ENCODE measurements around the gene CSRNP3. TPM values are rescaled to one million over a fixed set of nuclear protein-coding genes. Genes with fewer than 3 reads are reported as not detected.

The CSRNP3 gene
- total and polyA plus RNA-seq, 2 donors (not counting 3 experiments of a cell fraction or from before 2014, with no cell fraction given), result not detected

GRCh38 chr2:165627470-165627869, 158.0 kb downstream of the CSRNP3 start:
- Histone ChIP-seq H3K4me2 (ENCODE audit: insufficient read depth, low read length) (no peak overlapping the region), H3K4me1 (ENCODE audit: control insufficient read depth, extremely low read depth, insufficient read depth, low read length) (peaks cover 3% of the 10 kb centered on the region), H3K27ac (ENCODE audit: insufficient read depth, low read depth, low read length) (no peak overlapping the region), H2AFZ (ENCODE audit: low read depth, low read length) (no peak overlapping the region), H4K20me1 (replicated peaks; ENCODE audit: control insufficient read depth, extremely low read depth, insufficient read depth, low read length) (no peaks in the 10 kb centered on the region), H3K36me3 (ENCODE audit: control insufficient read depth in 2 of 2, extremely low read depth in 1 of 2, insufficient read depth in 2 of 2, low read length in 2 of 2) (no peaks in the 10 kb centered on the region), H3K27me3 (ENCODE audit: control insufficient read depth in 2 of 2, insufficient read depth in 2 of 2, low read length in 2 of 2) (peaks cover 4% of the 10 kb centered on the region in 2 experiments), H3K79me2 (ENCODE audit: control insufficient read depth, insufficient read depth, low read length) (no peaks in the 10 kb centered on the region), H3K9me1 (replicated peaks; ENCODE audit: control insufficient read depth, extremely low read depth, insufficient read depth, low read length) (no peaks in the 10 kb centered on the region), H3K4me3 (replicated peaks in 1 of 3; ENCODE audit: insufficient read depth in 1 of 3, low read depth in 1 of 3, low read length in 3 of 3) (no peak overlapping the region), H3K9ac (replicated peaks; ENCODE audit: extremely low read depth, insufficient read depth, low read length) (no peak overlapping the region), H3K9me3 (replicated peaks; ENCODE audit: control insufficient read depth, insufficient read depth, low read length) (no peaks in the 10 kb centered on the region)
- FAIRE-seq, result no peak
- dilution Hi-C loops (cut with MboI; ENCODE audit: extremely low pct_ligation_motif_present, low sequenced_read_pairs), result no loop called here
- ChIA-PET POLR2A (no interaction called here), CTCF (interaction anchor here (1.0 to 1.3 kb wide), 2 partner anchors 8 to 13 kb away, joined by 3 read pairs; no protein-coding TSS in a partner anchor)
- BruUV-seq (replicated peaks), result no TSS peak
- intact Hi-C loops (cut with micrococcal nuclease), result loop anchor here (10.0 kb wide), 1 partner anchor 237 kb away; no protein-coding TSS in a partner anchor
- TF ChIP-seq MYC (IDR thresholded peaks at IDR 0.05; ENCODE audit: low read depth, low read length) (no peak), JUN (IDR thresholded peaks at IDR 0.05; ENCODE audit: borderline replicate concordance, insufficient read depth, insufficient read length, low read depth) (peak; percentile 29), MAX (IDR thresholded peaks at IDR 0.05; ENCODE audit: insufficient read depth, insufficient read length) (no peak), POLR2AphosphoS5 (IDR thresholded peaks at IDR 0.05; ENCODE audit: insufficient read depth, low read depth, low read length) (no peak)
- peak; percentile 17 for DNase-seq (ENCODE audit: low read depth, low spot score)

GRCh38 chr2:165629776-165630175, 160.3 kb downstream of the CSRNP3 start:
- Histone ChIP-seq H3K79me2 (ENCODE audit: control insufficient read depth, insufficient read depth, low read length) (no peaks in the 10 kb centered on the region), H3K27ac (ENCODE audit: insufficient read depth, low read depth, low read length) (no peak overlapping the region), H3K9me3 (replicated peaks; ENCODE audit: control insufficient read depth, insufficient read depth, low read length) (no peaks in the 10 kb centered on the region), H3K4me1 (ENCODE audit: control insufficient read depth, extremely low read depth, insufficient read depth, low read length) (peaks cover 3% of the 10 kb centered on the region), H3K27me3 (ENCODE audit: control insufficient read depth in 2 of 2, insufficient read depth in 2 of 2, low read length in 2 of 2) (peaks cover 4% of the 10 kb centered on the region in 2 experiments), H3K4me2 (ENCODE audit: insufficient read depth, low read length) (no peak overlapping the region), H3K36me3 (ENCODE audit: control insufficient read depth in 2 of 2, extremely low read depth in 1 of 2, insufficient read depth in 2 of 2, low read length in 2 of 2) (no peaks in the 10 kb centered on the region), H2AFZ (ENCODE audit: low read depth, low read length) (no peak overlapping the region), H3K4me3 (replicated peaks in 1 of 3; ENCODE audit: insufficient read depth in 1 of 3, low read depth in 1 of 3, low read length in 3 of 3) (no peak overlapping the region), H4K20me1 (replicated peaks; ENCODE audit: control insufficient read depth, extremely low read depth, insufficient read depth, low read length) (no peaks in the 10 kb centered on the region), H3K9me1 (replicated peaks; ENCODE audit: control insufficient read depth, extremely low read depth, insufficient read depth, low read length) (no peaks in the 10 kb centered on the region), H3K9ac (replicated peaks; ENCODE audit: extremely low read depth, insufficient read depth, low read length) (no peak overlapping the region)
- intact Hi-C loops (cut with micrococcal nuclease) (loop anchor here (10.0 kb wide), 1 partner anchor 235 kb away; no protein-coding TSS in a partner anchor), dilution Hi-C loops (cut with MboI; ENCODE audit: extremely low pct_ligation_motif_present, low sequenced_read_pairs) (no loop called here)
- POLR2A ChIA-PET, result no interaction called here
- DNase-seq (ENCODE audit: low read depth, low spot score) (no peak), FAIRE-seq (no peak)
- no peak for TF ChIP-seq MAX (IDR thresholded peaks at IDR 0.05; ENCODE audit: insufficient read depth, insufficient read length)
- TF ChIP-seq GATA2 (IDR thresholded peaks at IDR 0.05; ENCODE audit: insufficient read depth, insufficient read length, low read depth, low read length), result no peak
- no peak for TF ChIP-seq MYC (IDR thresholded peaks at IDR 0.05; ENCODE audit: low read depth, low read length)
- TF ChIP-seq FOS (IDR thresholded peaks at IDR 0.05; ENCODE audit: borderline replicate concordance, insufficient read depth, low read length), result no peak
- TF ChIP-seq POLR2A (IDR thresholded peaks at IDR 0.05; ENCODE audit: low read depth, low read length), result no peak
- TF ChIP-seq EZH2 (IDR thresholded peaks at IDR 0.05; ENCODE audit: borderline replicate concordance, low read depth, low read length, severe bottlenecking), result no peak
- TF ChIP-seq JUN (IDR thresholded peaks at IDR 0.05; ENCODE audit: borderline replicate concordance, insufficient read depth, insufficient read length, low read depth), result no peak
- no peak for TF ChIP-seq CTCF (IDR thresholded peaks at IDR 0.05; ENCODE audit: extremely low read depth in 1 of 2, insufficient read depth in 1 of 2, low read depth in 1 of 2, low read length in 2 of 2)
- TF ChIP-seq POLR2AphosphoS5 (IDR thresholded peaks at IDR 0.05; ENCODE audit: insufficient read depth, low read depth, low read length), result no peak
- CTCF ChIA-PET, result no interaction called here
- BruUV-seq (replicated peaks), result no TSS peak
